Stomach (tissue), 9 donors: ENCODE results near the gene PRKCZ. TPM values are rescaled to one million over a fixed set of nuclear protein-coding genes. Genes with fewer than 3 reads are reported as not detected.
"Not testable (repeated sequence)": the region's sequence is repeated elsewhere in the genome, so short reads cannot be mapped to it uniquely, and the experiment has no call there.

Experiments
- DNase-seq, 2 donors: peaks; one replicate each; pipeline versions ENCODE4 v3.0.0 to v3.0.0-alpha.2; 2013 to 2019
- H3K27ac ChIP-seq, 5 donors: fragments of 200-600 bp in 4 of 5; sonication (generic) in 4 of 5; one replicate each; pipeline ENCODE4 v1.5.1; 2013 to 2019; ENCODE audit warnings: mild to moderate bottlenecking in 1 of 5, moderate library complexity in 1 of 5
- H3K27me3 ChIP-seq, 3 donors: fragments of 200-600 bp; sonication (generic); one replicate each; pipeline ENCODE4 v1.5.1; 2017 to 2019; ENCODE audit warnings: mixed run types in 1 of 3
- H3K36me3 ChIP-seq, 4 donors: fragments of 200-600 bp; sonication (generic); 1 replicate in 3 of 4; 2 replicates in 1 of 4; pipeline ENCODE4 v1.5.1; 2016 to 2019
- H3K4me1 ChIP-seq, 4 donors: fragments of 200-600 bp; sonication (generic); one replicate each; pipeline ENCODE4 v1.5.1; 2016 to 2019
- H3K4me3 ChIP-seq, 4 donors: fragments of 200-600 bp; sonication (generic) in 3 of 4; one replicate each; pipeline ENCODE4 v1.5.1; 2016 to 2019; ENCODE audit warnings: mild to moderate bottlenecking in 1 of 4
- H3K9me3 ChIP-seq, 4 donors: fragments of 200-600 bp; sonication (generic); one replicate each; pipeline ENCODE4 v1.5.1; 2016 to 2019
- CTCF ChIP-seq, 7 experiments: fragments of 450-650 bp in 4 of 7; fragments of 200-600 bp in 3 of 7; sonication (generic) in 3 of 7; IDR thresholded peaks; one replicate each; pipeline ENCODE4 v1.5.1; 2016 to 2019; ENCODE audit warnings: antibody characterized with exemption in 7 of 7, control low read depth in 2 of 7, mild to moderate bottlenecking in 1 of 7
- EP300 ChIP-seq: sonication (generic); formaldehyde crosslinking; IDR thresholded peaks from one replicate; pipeline ENCODE4 v1.6.1; 2017; ENCODE audit warnings: antibody characterized with exemption
- POLR2A ChIP-seq, 4 donors: fragments of 450-650 bp; IDR thresholded peaks; one replicate each; pipeline ENCODE4 v1.6.1; 2016; ENCODE audit warnings: antibody characterized with exemption in 4 of 4, control low read depth in 2 of 4, mild to moderate bottlenecking in 1 of 4, moderate library complexity in 1 of 4
- POLR2AphosphoS5 ChIP-seq, 3 donors: sonication (generic); formaldehyde crosslinking; IDR thresholded peaks; one replicate each; pipeline ENCODE4 v1.6.1; 2016; ENCODE audit warnings: antibody characterized with exemption in 3 of 3
- WGBS, 5 donors: extraction: QIAGEN DNeasy Blood & Tissue Kit in 3 of 5; methylation state at CpG; one replicate each; pipeline versions ENCODE4 v1.1.5 to v1.1.7; 2013 to 2018; 5-methylcytosine and 5-hydroxymethylcytosine counted together
- intact Hi-C: fragments of 100-400 bp; cut with DNase I; formaldehyde crosslinking; loops from one replicate; pipeline ENCODE4 v1.15.1; 2023; ENCODE audit warnings: low total_unique reads
- polyA plus RNA-seq, 3 donors: library from polyadenylated mRNA; stranded (reverse); fragments of 200-250 nt; gene quantifications; one replicate each; pipeline ENCODE4 v1.2.3, GENCODE V29; 2013
- total RNA-seq, 5 donors: library from RNA; depleted of rRNA; stranded (reverse); fragments of >200 nt; gene quantifications; one replicate each; pipeline versions ENCODE4 v1.1.0 to v1.2.3, GENCODE V29; 2014 to 2016
- donor health status: healthy with polysubstance abuse.
- donor health status: Bipolar disorder and iron deficiency.
- donor health status: healthy.

Gene PRKCZ
- total and polyA plus RNA-seq, 8 donors = 11.1 to 55.8 (median 25.5) TPM

- Histone ChIP-seq H3K27me3 (no peaks in the 10 kb centered on the region), H3K9me3 (no peaks in the 10 kb centered on the region), H3K36me3 (peaks cover 0 to 8% (median 7%) of the 10 kb centered on the region in 4 donors), H3K4me1 (peaks cover 0 to 3% (median 0%) of the 10 kb centered on the region in 4 donors), H3K27ac (no peak overlapping the region), H3K4me3 (no peak overlapping the region)
- WGBS, 5 donors = 87 to 92% (median 90%) methylated on average over 24 to 28 of the region's 28 CpGs
- TF ChIP-seq POLR2A (IDR thresholded peaks at IDR 0.05) (no peak), POLR2AphosphoS5 (IDR thresholded peaks at IDR 0.05) (no peak), EP300 (no peak), CTCF (IDR thresholded peaks at IDR 0.05) (no peak)
- intact Hi-C loops = no loop called here
- DNase-seq = no peak
Measured at GRCh38 chr1:2110738-2111673, 60.8 kb downstream of the PRKCZ start.

GRCh38 chr1:2111674-2112035, 61.4 kb downstream of the PRKCZ start:
- H3K4me3 ChIP-seq = no peak overlapping the region
- H3K9me3 ChIP-seq = no peaks in the 10 kb centered on the region
- intact Hi-C loops = no loop called here
- H3K36me3 ChIP-seq = peaks cover 0 to 7% (median 5%) of the 10 kb centered on the region in 4 donors
- TF ChIP-seq POLR2AphosphoS5 (IDR thresholded peaks at IDR 0.05) = no peak
- no peak for TF ChIP-seq EP300
- TF ChIP-seq CTCF (IDR thresholded peaks at IDR 0.05) = no peak
- TF ChIP-seq POLR2A (IDR thresholded peaks at IDR 0.05) = no peak
- no peaks in the 10 kb centered on the region for H3K27me3 ChIP-seq
- 85 to 91% (median 89%) methylated on average over 11 to 15 of the region's 15 CpGs for WGBS, 5 donors
- H3K27ac ChIP-seq = no peak overlapping the region
- peaks cover 0 to 4% (median 0%) of the 10 kb centered on the region in 4 donors for H3K4me1 ChIP-seq
- no peak for DNase-seq

GRCh38 chr1:2112280-2112701, 62.1 kb downstream of the PRKCZ start:
- no peak for TF ChIP-seq EP300
- TF ChIP-seq CTCF (IDR thresholded peaks at IDR 0.05) = no peak
- TF ChIP-seq POLR2A (IDR thresholded peaks at IDR 0.05) = no peak
- TF ChIP-seq POLR2AphosphoS5 (IDR thresholded peaks at IDR 0.05) = no peak
- Histone ChIP-seq H3K4me3 (no peak overlapping the region), H3K9me3 (no peaks in the 10 kb centered on the region), H3K4me1 (peaks cover 0 to 4% (median 0%) of the 10 kb centered on the region in 4 donors), H3K27me3 (no peaks in the 10 kb centered on the region), H3K27ac (no peak overlapping the region), H3K36me3 (peaks cover 0 to under 1% (median under 1%) of the 10 kb centered on the region in 4 donors)
- DNase-seq = no peak
- intact Hi-C loops = no loop called here
- WGBS, 5 donors = 74 to 81% (median 80%) methylated on average over 11 to 17 of the region's 17 CpGs

GRCh38 chr1:2113620-2114135, 63.5 kb downstream of the PRKCZ start:
- 89 to 96% (median 95%) methylated on average over 14 to 15 of the region's 15 CpGs for WGBS, 5 donors
- TF ChIP-seq POLR2A (IDR thresholded peaks at IDR 0.05) (no peak), CTCF (IDR thresholded peaks at IDR 0.05) (no peak), EP300 (no peak), POLR2AphosphoS5 (IDR thresholded peaks at IDR 0.05) (no peak)
- Histone ChIP-seq H3K36me3 (no peaks in the 10 kb centered on the region), H3K4me1 (peaks cover 0 to 4% (median 0%) of the 10 kb centered on the region in 4 donors), H3K9me3 (no peaks in the 10 kb centered on the region), H3K27ac (no peak overlapping the region), H3K27me3 (no peaks in the 10 kb centered on the region), H3K4me3 (no peak overlapping the region)
- intact Hi-C loops = no loop called here
- DNase-seq = no peak

- H3K27me3 ChIP-seq, H3K4me3 ChIP-seq, H3K9me3 ChIP-seq, DNase-seq, intact Hi-C loops, H3K4me1 ChIP-seq, H3K36me3 ChIP-seq, H3K27ac ChIP-seq: not testable (repeated sequence)
- 93 to 98% (median 95%) methylated on average over 14 of the region's 14 CpGs for WGBS, 5 donors
Measured at GRCh38 chr1:2114635-2115007, 64.4 kb downstream of the PRKCZ start.
